Erythroblast (primary cell): ENCODE measurements around the gene SMIM44.

Experiments
- GATA1 ChIP-seq: IDR thresholded peaks from 2 replicates; pipeline ENCODE4 v1.6.1; 2011; ENCODE audit warnings: low read depth, mild to moderate bottlenecking, control low read depth, low read length, moderate library complexity
- POLR2A ChIP-seq: IDR thresholded peaks from 2 replicates; pipeline ENCODE4 v1.6.1; 2011; ENCODE audit warnings: mild to moderate bottlenecking, low read length

- no peak for TF ChIP-seq POLR2A
- TF ChIP-seq GATA1: no peak
Measured at GRCh38 chr19:3492919-3493318, 9.7 kb upstream of the SMIM44 start.
